HepG2 (cell line): ENCODE data around the gene POU2AF2. TPM values are rescaled to one million over a fixed set of nuclear protein-coding genes. Genes with fewer than 3 reads are reported as not detected.

Experiments used
- AKAP8 ChIP-seq: sonication (generic); formaldehyde crosslinking; IDR thresholded peaks from 2 replicates; pipeline ENCODE4 v1.5.1; 2020; ENCODE audit warnings: mild to moderate bottlenecking, missing genetic modification reagents
- ARHGAP35 ChIP-seq: sonication (generic); formaldehyde crosslinking; IDR thresholded peaks from 2 replicates; pipeline ENCODE4 v1.9.0; 2022; ENCODE audit warnings: mild to moderate bottlenecking, inconsistent platforms, moderate library complexity, missing genetic modification reagents, borderline replicate concordance
- CCAR2 ChIP-seq: fragments of 200-400 bp; formaldehyde crosslinking; optimal IDR thresholded peaks from 2 replicates; pipeline ENCODE3; 2018; ENCODE audit warnings: low read depth, mild to moderate bottlenecking, low read length, moderate library complexity
- CREM ChIP-seq, 2 experiments: sonication (generic) in 1 of 2; formaldehyde crosslinking in 1 of 2; IDR thresholded peaks; 2 replicates each; pipeline versions ENCODE4 v1.4.0 to v1.6.1; 2016 to 2020; ENCODE audit warnings: antibody characterized with exemption in 1 of 2, mild to moderate bottlenecking in 1 of 2, missing genetic modification reagents in 1 of 2
- ETV5 ChIP-seq: IDR thresholded peaks from 2 replicates; pipeline ENCODE4 v1.6.1; 2018; ENCODE audit warnings: missing biosample characterization, missing genetic modification reagents, inconsistent platforms, borderline replicate concordance
- FOXP1 ChIP-seq, 2 experiments: fragments of 450-650 bp in 1 of 2; IDR thresholded peaks; 2 replicates each; pipeline ENCODE4 v1.6.1; 2017 to 2018; ENCODE audit warnings: antibody characterized with exemption in 1 of 2
- HMGA1 ChIP-seq: sonication (generic); formaldehyde crosslinking; conservative IDR thresholded peaks from 2 replicates; pipeline ENCODE4 v1.4.0; 2020; ENCODE audit warnings: missing genetic modification reagents
- KAT7 ChIP-seq: IDR thresholded peaks from 2 replicates; pipeline ENCODE4 v1.6.1; 2018; ENCODE audit warnings: borderline replicate concordance, missing compliant biosample characterization
- NFRKB ChIP-seq: fragments of 450-650 bp; IDR thresholded peaks from 2 replicates; pipeline ENCODE4 v1.6.1; 2017
- RARA ChIP-seq: IDR thresholded peaks from 2 replicates; pipeline ENCODE4 v1.6.1; 2016; ENCODE audit warnings: missing genetic modification reagents, missing compliant biosample characterization
- SKIL ChIP-seq: sonication (generic); formaldehyde crosslinking; IDR thresholded peaks from 2 replicates; pipeline ENCODE4 v1.8.0; 2022; ENCODE audit warnings: missing genetic modification reagents, mild to moderate bottlenecking, moderate library complexity, borderline replicate concordance
- SMAD1 ChIP-seq: sonication (generic); formaldehyde crosslinking; IDR thresholded peaks from 2 replicates; pipeline ENCODE4 v1.4.0; 2020; ENCODE audit warnings: missing genetic modification reagents, low read depth, mild to moderate bottlenecking, borderline replicate concordance
- SOX13 ChIP-seq, 3 experiments: fragments of 450-650 bp in 1 of 3; sonication (generic) in 1 of 3; formaldehyde crosslinking in 1 of 3; IDR thresholded peaks in 2 of 3; conservative IDR thresholded peaks in 1 of 3; 2 replicates each; pipeline versions ENCODE4 v1.5.0 to v1.6.1; 2016 to 2020; ENCODE audit warnings: antibody characterized with exemption in 1 of 3, mild to moderate bottlenecking in 1 of 3, missing compliant biosample characterization in 1 of 3, missing genetic modification reagents in 1 of 3, moderate library complexity in 1 of 3
- TSC22D2 ChIP-seq: sonication (generic); formaldehyde crosslinking; IDR thresholded peaks from 2 replicates; pipeline ENCODE4 v1.5.1; 2020; ENCODE audit warnings: missing genetic modification reagents, mild to moderate bottlenecking, borderline replicate concordance
- ZBTB25 ChIP-seq: IDR thresholded peaks from 2 replicates; pipeline ENCODE4 v1.6.1; 2018; ENCODE audit warnings: missing genetic modification reagents
- ZBTB39 ChIP-seq: sonication (generic); formaldehyde crosslinking; IDR thresholded peaks from 2 replicates; pipeline ENCODE4 v1.5.0; 2020; ENCODE audit warnings: missing genetic modification reagents
- ZMAT5 ChIP-seq: sonication (generic); formaldehyde crosslinking; IDR thresholded peaks from 2 replicates; pipeline ENCODE4 v1.5.0; 2020; ENCODE audit warnings: mild to moderate bottlenecking, low read depth, missing genetic modification reagents, borderline replicate concordance
- ZNF552 ChIP-seq: sonication (generic); formaldehyde crosslinking; IDR thresholded peaks from 2 replicates; pipeline ENCODE4 v1.9.0; 2022; ENCODE audit warnings: missing genetic modification reagents, mild to moderate bottlenecking, borderline replicate concordance
- ZNF598 ChIP-seq: sonication (generic); formaldehyde crosslinking; IDR thresholded peaks from 2 replicates; pipeline ENCODE4 v1.5.1; 2020; ENCODE audit warnings: mild to moderate bottlenecking, missing genetic modification reagents, borderline replicate concordance
- ZNF704 ChIP-seq: sonication (generic); formaldehyde crosslinking; IDR thresholded peaks from 2 replicates; pipeline ENCODE4 v1.8.1; 2023; ENCODE audit warnings: mild to moderate bottlenecking, inconsistent platforms, moderate library complexity, missing genetic modification reagents, borderline replicate concordance
- ZNF790 ChIP-seq: sonication (generic); formaldehyde crosslinking; IDR thresholded peaks from 2 replicates; pipeline ENCODE4 v1.8.0; 2022; ENCODE audit warnings: missing genetic modification reagents, mild to moderate bottlenecking, borderline replicate concordance
- ZNF839 ChIP-seq: sonication (generic); formaldehyde crosslinking; IDR thresholded peaks from 2 replicates; pipeline ENCODE4 v1.4.0; 2020; ENCODE audit warnings: missing genetic modification reagents, mild to moderate bottlenecking, borderline replicate concordance
- polyA plus RNA-seq, 8 experiments: library from polyadenylated mRNA; depleted of rRNA in 3 of 8; stranded (reverse) in 7 of 8; unstranded in 1 of 8; fragments of >200 nt; fragmentation: Illumina TruSeq in 4 of 8; extraction: Trizol in 4 of 8; gene quantifications; 2 replicates each; pipeline versions ENCODE4 v1.2.1 to v1.2.3, GENCODE V29; 2011 to 2016; ENCODE audit warnings: low read depth in 4 of 8, missing spikeins in 1 of 8, mixed read lengths in 1 of 8; ENCODE audit not compliant: insufficient read depth in 1 of 8
- total RNA-seq, 5 experiments: library from RNA; depleted of rRNA; stranded (reverse); fragments of >200 nt; fragmentation: Illumina TruSeq; extraction: Trizol; gene quantifications; 2 replicates each; pipeline ENCODE4 v1.2.3, GENCODE V29; 2016; ENCODE audit warnings: low read depth in 1 of 5

POU2AF2 gene
- total and polyA plus RNA-seq, 2 of the 13 experiments (the other 11 are each of a cell fraction or from before 2014, with no cell fraction given), result 0.11 TPM; not detected in 1

GRCh38 chr11:111308140-111308539 lies 62.6 kb downstream of the POU2AF2 start (continued):
- TF ChIP-seq SKIL (no peak), TSC22D2 (CRISPR knock-in tag) (no peak), KAT7 (CRISPR knock-in tag) (no peak), ZMAT5 (CRISPR knock-in tag) (no peak), ZNF790 (CRISPR knock-in tag) (no peak), FOXP1 (IDR thresholded peaks at IDR 0.05) (no peak), FOXP1 (CRISPR knock-in tag; IDR thresholded peaks at IDR 0.05) (no peak), ZBTB39 (CRISPR knock-in tag) (0 out of 2 replicates have a peak, but pooled peaks have one; percentile 75), SMAD1 (CRISPR knock-in tag) (no peak), ZNF839 (CRISPR knock-in tag) (no peak), NFRKB (no peak), RARA (no peak), AKAP8 (CRISPR knock-in tag) (no peak), ETV5 (CRISPR knock-in tag) (no peak), ZNF552 (CRISPR knock-in tag) (no peak), HMGA1 (CRISPR knock-in tag) (no peak), ARHGAP35 (CRISPR knock-in tag) (no peak), ZBTB25 (CRISPR knock-in tag) (0 out of 2 replicates have a peak, but pooled peaks have one; percentile 36), CCAR2 (no peak), SOX13 (IDR thresholded peaks at IDR 0.05) (no peak), SOX13 (CRISPR knock-in tag; conservative IDR thresholded peaks at IDR 0.05 in 1 of 2, IDR thresholded peaks at IDR 0.05 in 1 of 2) (peak in 1 of 2 experiments; percentile 27; a peak in 1 of 4 replicates), ZNF598 (CRISPR knock-in tag) (no peak), ZNF704 (CRISPR knock-in tag) (no peak), CREM (IDR thresholded peaks at IDR 0.05) (no peak), CREM (CRISPR knock-in tag; IDR thresholded peaks at IDR 0.05) (no peak)
